H9 (cell line): ENCODE results near the gene TMCC1. TPM values are rescaled to one million over a fixed set of nuclear protein-coding genes. Genes with fewer than 3 reads are reported as not detected.
A peak's percentile ranks its signal among the peaks of the same experiment; 100 is the strongest.

ENCODE experiments used
- DNase-seq: peaks from one replicate; pipeline ENCODE4 v3.0.0-alpha.2; 2017
- H2AFZ ChIP-seq: one replicate; pipeline ENCODE4 v1.6.1; 2013; ENCODE audit warnings: mild to moderate bottlenecking, low read length, control low read depth, moderate library complexity
- H2AK5ac ChIP-seq: 2 replicates; pipeline ENCODE4 v1.6.1; 2013; ENCODE audit warnings: low read length, control low read depth, mixed read lengths; ENCODE audit not compliant: insufficient read length
- H2BK120ac ChIP-seq: one replicate; pipeline ENCODE4 v1.6.1; 2013; ENCODE audit warnings: low read depth, mild to moderate bottlenecking, low read length, control low read depth, inconsistent platforms; ENCODE audit not compliant: poor library complexity, severe bottlenecking
- H2BK12ac ChIP-seq: 2 replicates; pipeline ENCODE4 v1.6.1; 2013; ENCODE audit warnings: low read length, control low read depth, mixed read lengths, low read depth; ENCODE audit not compliant: insufficient read length
- H2BK15ac ChIP-seq: 2 replicates; pipeline ENCODE4 v1.6.1; 2013; ENCODE audit warnings: low read depth, low read length, control low read depth
- H2BK20ac ChIP-seq: one replicate; pipeline ENCODE4 v1.6.1; 2013; ENCODE audit warnings: low read depth, mild to moderate bottlenecking, low read length, control low read depth, inconsistent platforms; ENCODE audit not compliant: poor library complexity, severe bottlenecking
- H2BK5ac ChIP-seq: 2 replicates; pipeline ENCODE4 v1.6.1; 2013; ENCODE audit warnings: low read length, control low read depth, mixed read lengths; ENCODE audit not compliant: insufficient read length
- H3K14ac ChIP-seq: 2 replicates; pipeline ENCODE4 v1.6.1; 2013; ENCODE audit warnings: low read length, control low read depth; ENCODE audit not compliant: insufficient read depth
- H3K18ac ChIP-seq: 2 replicates; pipeline ENCODE4 v1.6.1; 2013; ENCODE audit warnings: low read depth, mild to moderate bottlenecking, mixed read lengths, low read length, control low read depth; ENCODE audit not compliant: insufficient read length
- H3K23ac ChIP-seq: 2 replicates; pipeline ENCODE4 v1.6.1; 2013; ENCODE audit warnings: low read length, control low read depth, mixed read lengths, low read depth; ENCODE audit not compliant: insufficient read length
- H3K23me2 ChIP-seq: 2 replicates; pipeline ENCODE4 v1.6.1; 2013; ENCODE audit warnings: low read depth, mild to moderate bottlenecking, mixed read lengths, low read length, control low read depth; ENCODE audit not compliant: insufficient read length, poor library complexity, severe bottlenecking
- H3K27ac ChIP-seq: 2 replicates; pipeline ENCODE4 v1.5.1; 2013; ENCODE audit warnings: low read length, control low read depth, mixed read lengths, low read depth; ENCODE audit not compliant: insufficient read length
- H3K27me3 ChIP-seq: 2 replicates; pipeline ENCODE4 v1.6.1; 2013; ENCODE audit warnings: low read length, control low read depth, inconsistent platforms; ENCODE audit not compliant: insufficient read depth
- H3K4ac ChIP-seq: 2 replicates; pipeline ENCODE4 v1.6.1; 2013; ENCODE audit warnings: low read depth, mild to moderate bottlenecking, control low read depth, inconsistent platforms, low read length, moderate library complexity
- H3K4me1 ChIP-seq: 2 replicates; pipeline ENCODE4 v1.6.1; 2013; ENCODE audit warnings: low read length, control low read depth, inconsistent platforms; ENCODE audit not compliant: insufficient read depth
- H3K4me2 ChIP-seq: 2 replicates; pipeline ENCODE4 v1.6.1; 2013; ENCODE audit warnings: low read length, control low read depth, mixed read lengths; ENCODE audit not compliant: insufficient read length, insufficient read depth
- H3K56ac ChIP-seq: 2 replicates; pipeline ENCODE4 v1.6.1; 2013; ENCODE audit warnings: low read depth, mild to moderate bottlenecking, mixed read lengths, low read length, control low read depth; ENCODE audit not compliant: insufficient read length
- H3K79me1 ChIP-seq: 2 replicates; pipeline ENCODE4 v1.6.1; 2013; ENCODE audit warnings: low read depth, mild to moderate bottlenecking, moderate library complexity, low read length, control low read depth, inconsistent platforms; ENCODE audit not compliant: insufficient read depth, poor library complexity, severe bottlenecking
- H3K79me2 ChIP-seq: 2 replicates; pipeline ENCODE4 v1.6.1; 2013; ENCODE audit warnings: low read length, control low read depth, inconsistent platforms; ENCODE audit not compliant: insufficient read depth
- H3K9ac ChIP-seq: 2 replicates; pipeline ENCODE4 v1.6.1; 2013; ENCODE audit warnings: low read length, control low read depth, mixed read lengths; ENCODE audit not compliant: insufficient read length; ENCODE audit errors: extremely low read depth
- H3K9me3 ChIP-seq: one replicate; pipeline ENCODE4 v1.6.1; 2013; ENCODE audit warnings: low read depth, low read length, inconsistent platforms; ENCODE audit not compliant: control insufficient read depth
- H3T11ph ChIP-seq: one replicate; pipeline ENCODE4 v1.6.1; 2013; ENCODE audit warnings: mild to moderate bottlenecking, low read length, control low read depth, inconsistent platforms
- H4K20me1 ChIP-seq: one replicate; pipeline ENCODE4 v1.6.1; 2013; ENCODE audit not compliant: control insufficient read depth, insufficient read length, insufficient read depth
- H4K5ac ChIP-seq: 2 replicates; pipeline ENCODE4 v1.6.1; 2013; ENCODE audit warnings: low read depth, mild to moderate bottlenecking, mixed read lengths, low read length, control low read depth; ENCODE audit not compliant: insufficient read length
- H4K8ac ChIP-seq: replicated peaks from 2 replicates; pipeline ENCODE4 v1.6.1; 2013; ENCODE audit warnings: low read length, control low read depth, mixed read lengths, low read depth; ENCODE audit not compliant: insufficient read length
- H4K91ac ChIP-seq: 2 replicates; pipeline ENCODE4 v1.6.1; 2013; ENCODE audit warnings: low read depth, mild to moderate bottlenecking, moderate library complexity, mixed read lengths, low read length, control low read depth; ENCODE audit not compliant: insufficient read length
- H3K27ac Mint-ChIP-seq, 3 experiments: 2 replicates in 2 of 3; 3 replicates in 1 of 3; pipeline ENCODE4 v1.8.0; 2020 to 2021; ENCODE audit warnings: mixed read lengths in 3 of 3, mild to moderate bottlenecking in 1 of 3, moderate library complexity in 1 of 3
- H3K27me3 Mint-ChIP-seq: 2 replicates; pipeline ENCODE4 v1.8.0; 2021; ENCODE audit warnings: low read depth, mild to moderate bottlenecking, moderate library complexity, mixed read lengths
- H3K36me3 Mint-ChIP-seq, 3 experiments: 2 replicates in 2 of 3; 3 replicates in 1 of 3; pipeline ENCODE4 v1.8.0; 2020 to 2021; ENCODE audit warnings: low read depth in 3 of 3, mixed read lengths in 3 of 3; ENCODE audit not compliant: insufficient read depth in 1 of 3
- H3K4me1 Mint-ChIP-seq, 2 experiments: 2 replicates each; pipeline ENCODE4 v1.8.0; 2020; ENCODE audit warnings: mixed read lengths in 2 of 2
- H3K4me3 Mint-ChIP-seq, 2 experiments: 2 replicates in 1 of 2; 3 replicates in 1 of 2; pipeline ENCODE4 v1.8.0; 2020 to 2021; ENCODE audit warnings: mild to moderate bottlenecking in 2 of 2, mixed read lengths in 2 of 2, moderate library complexity in 1 of 2
- H3K9me3 Mint-ChIP-seq, 2 experiments: 2 replicates in 1 of 2; 3 replicates in 1 of 2; pipeline ENCODE4 v1.8.0; 2020; ENCODE audit warnings: mild to moderate bottlenecking in 2 of 2, mixed read lengths in 2 of 2, moderate library complexity in 1 of 2
- WGBS: extraction: QIAGEN DNeasy Blood & Tissue Kit; methylation state at CpG from one replicate; pipeline ENCODE4 v1.1.7; 2013; ENCODE audit warnings: missing lambda C conversion rate, low lambda C conversion rate, mixed read lengths; ENCODE audit not compliant: insufficient read length; ENCODE audit errors: extremely low coverage; 5-methylcytosine and 5-hydroxymethylcytosine counted together
- total RNA-seq: library from RNA; stranded (reverse); gene quantifications from 2 replicates; pipeline ENCODE4 v1.2.1, GENCODE V29; 2021
- TF ChIP-seq, protein P1 (sequence below): fragments of 200-600 bp; sonication (generic); conservative IDR thresholded peaks from 3 replicates; pipeline ENCODE4 v1.8.0; 2021; ENCODE audit warnings: antibody characterized with exemption, mild to moderate bottlenecking

Gene TMCC1
- total RNA-seq, 1 experiment from 2014 or later = 24.4 TPM

DNA sequence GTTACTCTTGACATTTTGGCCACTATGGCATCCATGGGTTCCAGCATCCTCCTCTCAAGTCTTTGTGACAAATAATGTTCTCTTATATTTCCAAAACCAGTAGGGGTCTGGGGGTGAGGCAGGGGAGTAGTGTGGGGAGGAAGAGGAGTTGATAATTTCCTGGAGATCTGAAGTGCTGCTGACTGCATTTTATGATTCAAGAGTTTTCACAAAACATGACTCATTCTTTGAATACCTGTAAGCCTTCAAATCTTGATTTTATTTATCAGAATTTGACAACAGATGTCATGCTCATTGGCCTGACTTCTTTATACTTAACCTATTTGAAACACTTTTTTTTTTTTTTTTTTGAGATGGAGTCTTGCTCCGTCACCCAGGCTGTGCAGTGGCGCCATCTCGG lies 188.2 kb downstream of the TMCC1 start:
- Histone ChIP-seq H3K4me2 (no peak overlapping the region), H2BK5ac (no peak overlapping the region), H4K8ac (no peak overlapping the region), H3K4me1 (no peaks in the 10 kb centered on the region), H2AFZ (no peak overlapping the region), H2AK5ac (no peak overlapping the region), H4K5ac (no peak overlapping the region), H3K56ac (no peak overlapping the region), H2BK15ac (no peak overlapping the region), H3K27ac (no peak overlapping the region), H3K27me3 (no peaks in the 10 kb centered on the region), H2BK120ac (no peak overlapping the region), H4K20me1 (no peaks in the 10 kb centered on the region), H3K9ac (no peak overlapping the region), H2BK12ac (no peak overlapping the region), H3K79me1 (no peaks in the 10 kb centered on the region), H3K23me2 (no peaks in the 10 kb centered on the region), H4K91ac (no peak overlapping the region), H3K9me3 (no peaks in the 10 kb centered on the region), H3K4ac (no peak overlapping the region), H3K23ac (no peak overlapping the region), H3T11ph (no peak overlapping the region), H3K18ac (no peak overlapping the region), H2BK20ac (no peak overlapping the region), H3K14ac (no peak overlapping the region), H3K79me2 (no peaks in the 10 kb centered on the region)
- TF ChIP-seq, protein P1, sequence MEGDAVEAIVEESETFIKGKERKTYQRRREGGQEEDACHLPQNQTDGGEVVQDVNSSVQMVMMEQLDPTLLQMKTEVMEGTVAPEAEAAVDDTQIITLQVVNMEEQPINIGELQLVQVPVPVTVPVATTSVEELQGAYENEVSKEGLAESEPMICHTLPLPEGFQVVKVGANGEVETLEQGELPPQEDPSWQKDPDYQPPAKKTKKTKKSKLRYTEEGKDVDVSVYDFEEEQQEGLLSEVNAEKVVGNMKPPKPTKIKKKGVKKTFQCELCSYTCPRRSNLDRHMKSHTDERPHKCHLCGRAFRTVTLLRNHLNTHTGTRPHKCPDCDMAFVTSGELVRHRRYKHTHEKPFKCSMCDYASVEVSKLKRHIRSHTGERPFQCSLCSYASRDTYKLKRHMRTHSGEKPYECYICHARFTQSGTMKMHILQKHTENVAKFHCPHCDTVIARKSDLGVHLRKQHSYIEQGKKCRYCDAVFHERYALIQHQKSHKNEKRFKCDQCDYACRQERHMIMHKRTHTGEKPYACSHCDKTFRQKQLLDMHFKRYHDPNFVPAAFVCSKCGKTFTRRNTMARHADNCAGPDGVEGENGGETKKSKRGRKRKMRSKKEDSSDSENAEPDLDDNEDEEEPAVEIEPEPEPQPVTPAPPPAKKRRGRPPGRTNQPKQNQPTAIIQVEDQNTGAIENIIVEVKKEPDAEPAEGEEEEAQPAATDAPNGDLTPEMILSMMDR = no peak
- Mint-ChIP-seq H3K9me3 (no peaks in the 10 kb centered on the region; a peak in 1 of 5 replicates), H3K4me1 (peaks cover 12 to 23% of the 10 kb centered on the region in 2 experiments), H3K36me3 (no peaks in the 10 kb centered on the region), H3K27ac (peak overlapping the region; percentile 17 to 40 (median 37); a peak in 3 of 7 replicates), H3K4me3 (no peak overlapping the region), H3K27me3 (no peaks in the 10 kb centered on the region)
- DNase-seq = no peak
- no CpG with 5 or more reads among the region's 3 CpGs for WGBS
